Measurements from ENCODE around the gene RHAG.
"Not testable (repeated sequence)": the region's sequence is repeated elsewhere in the genome, so short reads cannot be mapped to it uniquely, and the experiment has no call there.

Gene RHAG

DNA sequence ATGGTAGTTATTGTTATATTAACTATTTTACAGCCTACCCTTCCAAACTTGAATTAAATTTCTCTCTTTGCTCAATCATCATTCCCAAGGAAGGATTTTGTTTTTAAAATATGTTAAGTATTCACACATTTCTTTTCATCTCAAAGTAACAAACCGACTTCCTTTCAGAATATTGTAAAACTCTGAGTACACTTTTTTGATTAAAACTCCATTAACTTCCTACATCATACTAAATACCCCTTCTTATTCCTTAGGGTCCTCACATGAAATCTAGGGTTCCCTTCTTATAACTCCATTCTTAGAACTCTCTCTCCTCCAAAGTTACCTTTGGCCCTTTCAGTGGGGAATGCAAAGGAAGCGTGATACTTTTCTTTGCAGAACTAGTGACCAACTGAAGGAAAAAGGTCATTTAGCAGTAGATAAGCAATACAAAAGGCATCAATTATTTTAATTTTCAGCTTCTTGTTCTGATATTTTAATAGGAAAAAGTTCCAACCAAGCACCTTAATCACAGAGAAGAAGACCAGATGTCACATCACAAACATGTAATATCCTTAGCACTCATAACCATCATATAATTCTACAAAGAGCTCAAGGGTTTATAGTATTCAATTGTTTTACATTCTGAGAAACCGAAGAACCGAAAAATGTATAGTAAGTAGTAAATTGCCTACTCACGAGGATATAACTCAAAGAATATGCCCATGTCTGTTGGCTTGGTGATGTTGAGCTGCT is 494 bp downstream of the RHAG start:
- no peak for DNase-seq (ENCODE audit: extremely low read depth in 1 of 2, low read depth in 1 of 2)

DNA sequence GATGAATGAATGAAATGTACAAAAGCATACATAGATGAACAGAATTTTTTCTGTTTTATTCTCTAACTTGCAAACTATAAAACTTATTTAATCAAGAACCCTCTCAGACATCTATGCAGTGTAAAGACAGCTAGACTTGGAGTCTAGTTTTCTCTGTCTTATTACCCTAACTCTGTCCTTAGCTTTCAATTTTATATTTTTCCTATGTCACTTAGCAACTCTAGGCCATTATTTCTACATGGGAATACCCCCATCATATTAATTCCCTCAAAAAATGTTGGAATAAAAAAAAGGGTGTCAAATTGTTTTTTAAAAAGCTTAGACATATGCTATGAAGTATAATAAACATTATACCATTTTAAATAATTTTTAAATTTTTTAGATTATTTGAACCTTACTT is 1.2 kb downstream of the RHAG start:
- DNase-seq (ENCODE audit: extremely low read depth in 1 of 2, low read depth in 1 of 2) = no peak

DNA sequence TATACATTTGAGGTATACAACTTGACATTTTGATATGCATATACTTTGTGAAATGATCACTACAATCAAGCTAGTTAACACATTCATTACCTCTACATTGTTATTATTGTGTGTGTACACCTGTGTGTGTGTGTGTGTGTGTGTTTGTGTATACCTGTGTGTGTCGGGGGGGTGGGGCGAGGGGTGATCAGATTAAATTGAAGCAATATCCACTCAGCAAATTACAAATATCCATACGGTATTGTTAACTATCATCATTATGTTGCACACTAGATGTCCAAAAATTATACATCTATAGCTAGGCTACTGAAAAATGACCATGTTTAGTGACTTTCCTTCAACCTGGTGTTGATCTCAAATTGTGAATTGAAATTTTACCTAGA is 1.8 kb downstream of the RHAG start:
- no peak for DNase-seq (ENCODE audit: extremely low read depth in 1 of 2, low read depth in 1 of 2)

DNA sequence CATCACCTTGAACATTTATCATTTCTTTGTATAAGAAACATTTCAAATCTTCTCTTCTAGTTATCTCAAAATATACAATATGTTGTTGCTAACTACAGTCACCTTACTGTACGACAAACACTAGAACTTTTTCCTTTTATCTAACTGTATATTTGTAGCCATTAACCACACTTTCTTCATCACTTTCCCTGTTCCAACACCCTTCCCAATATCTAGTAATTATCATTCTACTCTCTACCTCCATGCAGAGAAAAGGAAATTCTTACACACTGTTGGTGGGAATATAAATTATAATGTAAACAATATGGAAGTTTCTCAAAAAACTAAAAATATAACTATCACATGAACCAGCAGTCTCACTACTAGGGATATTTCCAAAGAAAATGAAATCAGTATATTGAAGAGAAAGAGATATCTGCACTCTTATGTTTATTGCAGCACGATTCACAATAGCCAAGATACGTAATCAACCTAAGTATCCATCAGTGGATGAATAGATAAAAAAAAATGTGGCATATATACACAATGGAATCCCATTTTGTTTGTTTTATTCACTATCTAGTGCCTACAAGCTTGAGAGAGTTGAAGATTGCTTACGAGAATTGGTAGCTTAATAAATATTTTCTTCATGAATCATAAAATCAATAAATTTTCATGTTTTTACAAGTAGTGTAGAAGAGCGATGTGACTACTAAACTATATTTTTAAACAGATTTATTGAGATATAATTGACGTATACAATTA is 2.4 kb downstream of the RHAG start:
- no peak for DNase-seq (ENCODE audit: extremely low read depth in 1 of 2, low read depth in 1 of 2)

DNA sequence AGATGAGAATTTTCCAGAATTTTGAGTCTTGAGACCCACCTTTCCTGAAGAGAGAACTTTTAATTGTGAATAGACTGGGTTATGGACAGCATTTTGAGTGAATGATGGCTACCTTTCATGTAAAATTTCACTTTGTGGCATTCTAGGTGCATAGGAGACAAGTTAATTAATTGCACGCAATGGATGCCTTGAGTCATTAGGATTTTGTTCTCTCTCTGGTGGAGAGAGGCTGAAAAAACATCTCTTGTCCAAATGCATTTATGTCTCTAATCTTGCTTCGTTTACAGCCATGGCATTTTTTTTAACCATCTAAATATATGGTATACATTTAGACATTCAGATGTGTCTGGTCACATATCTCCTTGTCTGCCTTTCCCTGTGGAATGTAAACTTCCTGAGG is 3.1 kb downstream of the RHAG start:
- no peak for DNase-seq (ENCODE audit: extremely low read depth in 1 of 2, low read depth in 1 of 2)

DNA sequence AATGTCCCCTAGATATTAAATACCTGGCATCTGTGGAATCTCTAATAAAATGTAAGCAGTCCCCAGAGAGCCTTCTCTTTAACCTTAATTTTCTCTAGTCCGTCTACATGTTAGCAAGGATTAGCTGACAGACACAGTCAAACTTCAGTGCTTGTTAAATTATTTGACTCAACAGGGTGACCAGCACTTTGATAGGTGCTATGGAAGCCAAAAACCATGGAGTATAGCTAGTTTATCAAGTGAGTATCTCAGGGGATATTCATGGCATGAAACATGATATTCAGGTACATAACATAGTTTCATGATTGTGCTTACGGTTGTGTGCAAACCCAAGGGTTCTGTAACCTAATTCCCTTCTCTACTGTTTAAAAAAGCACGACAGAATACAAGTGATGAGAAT is 3.9 kb downstream of the RHAG start:
- no peak for DNase-seq (ENCODE audit: extremely low read depth in 1 of 2, low read depth in 1 of 2)

DNA sequence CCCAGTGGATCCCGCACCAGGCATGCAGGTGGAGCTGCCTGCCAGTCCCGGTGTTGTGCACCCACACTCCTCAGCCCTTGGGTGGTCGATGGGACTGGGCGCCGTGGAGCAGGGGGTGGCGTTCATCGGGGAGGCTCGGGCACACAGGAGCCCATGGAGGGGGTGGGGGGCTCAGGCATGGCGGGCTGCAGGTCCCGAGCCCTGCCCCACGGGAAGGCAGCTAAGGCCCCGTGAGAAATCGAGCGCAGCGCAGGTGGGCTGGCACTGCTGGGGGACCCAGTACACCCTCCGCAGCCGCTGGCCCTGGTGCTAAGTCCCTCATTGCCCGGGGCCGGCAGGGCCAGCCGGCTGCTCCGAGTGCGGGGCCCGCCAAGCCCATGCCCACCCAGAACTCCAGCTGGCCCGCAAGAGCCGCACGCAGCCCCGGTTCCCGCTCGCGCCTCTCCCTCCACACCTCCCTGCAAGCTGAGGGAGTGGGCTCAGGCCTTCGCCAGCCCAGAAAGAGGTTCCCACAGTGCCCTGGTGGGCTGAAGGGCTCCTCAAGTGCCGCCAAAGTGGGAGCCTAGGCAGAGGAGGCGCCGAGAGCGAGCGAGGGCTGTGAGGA is 7.1 kb downstream of the RHAG start:
- not testable (repeated sequence) for DNase-seq (ENCODE audit: extremely low read depth in 1 of 2, low read depth in 1 of 2)

DNA sequence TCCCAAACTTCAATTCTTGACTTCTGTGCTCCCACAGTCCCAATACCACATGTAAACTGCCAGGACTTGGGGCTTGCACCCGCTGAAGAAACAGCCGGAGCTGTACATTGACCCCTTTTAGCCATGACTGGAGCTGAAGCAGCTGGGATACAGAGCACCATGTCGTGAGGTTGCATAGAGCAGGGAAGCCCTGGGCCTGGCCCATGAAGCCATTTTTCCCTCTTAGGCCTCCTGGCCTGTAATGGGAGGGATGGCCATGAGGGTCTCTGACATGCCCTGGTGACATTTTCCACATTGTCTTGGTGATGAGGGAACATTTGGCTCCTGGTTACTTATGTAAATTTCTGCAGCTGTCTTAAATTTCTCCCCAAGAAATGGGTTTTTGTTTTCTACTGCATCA is 9.8 kb downstream of the RHAG start:
- no peak for DNase-seq (ENCODE audit: extremely low read depth in 1 of 2, low read depth in 1 of 2)

DNA sequence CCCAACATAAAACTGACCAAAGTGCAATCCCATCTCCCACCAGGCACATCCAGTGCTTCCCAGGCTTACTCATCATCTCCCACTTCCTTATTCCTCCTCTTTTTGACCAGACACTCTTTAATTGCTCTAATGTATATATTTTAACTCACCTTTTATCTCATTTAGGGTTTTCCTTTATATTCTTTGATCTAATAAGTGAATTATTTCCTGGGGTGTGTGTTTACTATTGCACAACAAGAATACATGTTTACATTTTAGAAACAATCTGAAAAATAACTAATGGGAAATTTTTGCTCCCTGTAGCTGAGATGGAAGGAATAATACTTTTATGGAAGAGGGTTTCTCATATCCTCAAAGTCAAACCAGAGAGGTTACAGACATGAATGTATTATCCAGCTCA is 18.4 kb downstream of the RHAG start:
- no peak for DNase-seq (ENCODE audit: extremely low read depth in 1 of 2, low read depth in 1 of 2)

DNA sequence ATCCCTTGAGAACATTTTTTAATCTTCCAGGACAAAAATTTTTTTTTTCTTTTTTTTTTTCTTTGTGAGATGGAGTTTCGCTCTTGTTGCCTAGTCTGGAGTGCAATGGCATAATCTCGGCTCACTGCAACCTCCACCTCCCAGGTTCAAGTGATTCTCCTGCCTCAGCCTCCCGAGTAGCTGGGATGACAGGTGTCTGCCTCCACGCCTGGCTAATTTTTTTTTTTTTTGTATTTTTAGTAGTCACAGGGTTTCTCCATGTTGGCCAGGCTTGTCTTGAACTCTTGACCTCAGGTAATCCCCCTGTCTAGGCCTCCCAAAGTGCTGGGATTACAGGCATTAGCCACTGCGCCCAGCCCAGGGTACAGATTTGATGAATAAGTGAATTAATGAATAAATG is 22.5 kb downstream of the RHAG start:
- not testable (repeated sequence) for DNase-seq (ENCODE audit: extremely low read depth in 1 of 2, low read depth in 1 of 2)

DNA sequence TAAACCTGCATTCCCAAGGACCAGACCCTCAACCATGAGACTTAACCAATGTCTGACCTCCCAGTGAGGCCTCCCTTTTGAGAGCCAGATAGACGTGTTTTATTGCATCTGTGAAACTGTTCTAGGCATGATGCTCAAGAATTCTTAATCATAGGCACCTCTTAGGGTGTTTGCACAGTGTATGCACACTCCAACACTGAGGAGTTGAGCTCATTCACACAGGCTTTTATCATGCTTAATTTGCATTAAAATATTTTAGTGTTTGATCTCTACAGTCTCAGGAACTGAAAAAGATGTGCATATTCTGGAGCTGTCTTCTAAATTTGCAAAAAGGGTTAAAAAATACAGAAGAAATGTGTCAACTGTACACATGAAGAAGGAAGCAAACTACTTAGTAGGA is 27.4 kb downstream of the RHAG start:
- DNase-seq (ENCODE audit: extremely low read depth in 1 of 2, low read depth in 1 of 2) = no peak

DNA sequence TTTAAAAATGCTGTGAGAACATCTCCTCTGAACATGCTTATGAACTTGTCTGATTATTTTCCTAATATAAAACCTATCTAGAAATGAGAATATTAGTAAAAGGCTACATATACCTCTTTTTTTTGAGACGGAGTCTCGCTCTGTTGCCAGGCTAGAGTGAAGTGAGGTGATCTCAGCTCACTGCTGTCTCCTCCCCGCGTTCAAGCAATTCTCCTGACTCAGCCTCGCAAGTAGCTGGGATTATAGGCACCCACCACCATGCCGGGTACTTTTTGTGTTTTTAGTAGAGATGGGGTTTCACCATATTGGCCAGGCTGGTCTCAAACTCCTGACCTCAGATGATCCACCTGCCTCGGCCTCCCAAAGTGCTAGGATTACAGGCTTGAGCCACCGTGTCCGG is 28.4 kb downstream of the RHAG start:
- DNase-seq (ENCODE audit: extremely low read depth in 1 of 2, low read depth in 1 of 2) = not testable (repeated sequence)

DNA sequence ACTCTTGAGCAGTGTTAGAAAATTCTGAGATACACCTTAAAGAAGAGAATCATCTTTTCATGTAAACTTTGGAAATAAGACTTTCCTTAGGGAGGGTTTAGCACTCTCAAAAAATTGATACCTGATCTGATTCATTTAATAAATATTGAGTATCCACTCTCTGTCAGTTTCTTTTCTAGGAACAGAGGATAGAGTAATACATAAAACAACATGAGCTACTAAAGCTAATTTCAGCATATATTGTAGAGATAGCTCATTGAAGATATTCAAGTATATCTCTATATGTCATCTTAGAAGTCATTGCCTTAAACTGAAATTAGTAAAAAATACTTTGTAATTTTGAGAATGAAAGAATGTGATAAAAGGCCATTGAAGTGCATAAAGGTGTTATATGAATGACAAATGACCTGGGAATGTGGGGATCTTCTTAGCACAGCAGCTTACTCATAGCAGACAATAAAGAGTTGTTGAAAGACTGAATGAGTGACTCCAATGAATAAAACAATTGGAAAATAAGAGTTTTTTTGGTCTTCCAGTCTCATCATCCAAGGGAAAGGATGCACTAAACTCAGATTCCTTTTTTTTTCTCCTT is 29.2 kb downstream of the RHAG start:
- no peak for DNase-seq (ENCODE audit: extremely low read depth in 1 of 2, low read depth in 1 of 2)

DNA sequence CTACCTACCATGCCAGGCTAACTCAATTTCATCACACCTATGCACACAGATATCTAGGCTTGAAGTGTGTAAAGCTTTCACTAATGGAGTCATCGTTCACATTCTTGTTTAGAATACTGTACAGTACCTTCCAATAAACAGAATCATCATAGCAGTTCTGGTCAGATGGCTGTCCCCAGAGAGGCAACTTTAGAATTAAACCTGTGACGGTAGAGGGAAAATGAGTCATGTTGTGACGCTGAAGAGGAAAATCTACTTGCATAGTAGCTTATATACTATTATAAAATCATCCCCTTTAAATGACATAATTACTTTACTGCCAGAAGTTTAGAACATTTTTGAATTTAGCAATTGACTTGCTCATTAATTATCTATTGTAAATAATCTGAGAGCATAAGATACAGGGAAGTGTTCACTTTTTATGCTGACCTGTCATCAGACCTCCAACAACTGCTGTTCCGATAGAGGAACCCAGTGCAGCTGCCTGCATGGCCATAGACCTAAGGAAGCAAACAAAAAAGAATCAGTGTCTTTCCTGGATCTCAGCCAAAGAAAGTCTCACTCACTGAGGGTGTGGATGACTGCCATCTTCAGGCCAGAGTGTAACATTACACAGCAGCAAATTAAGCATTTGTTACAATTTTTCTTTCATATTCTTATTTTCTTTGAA is 29.8 kb downstream of the RHAG start:
- no peak for DNase-seq (ENCODE audit: extremely low read depth in 1 of 2, low read depth in 1 of 2)

DNA sequence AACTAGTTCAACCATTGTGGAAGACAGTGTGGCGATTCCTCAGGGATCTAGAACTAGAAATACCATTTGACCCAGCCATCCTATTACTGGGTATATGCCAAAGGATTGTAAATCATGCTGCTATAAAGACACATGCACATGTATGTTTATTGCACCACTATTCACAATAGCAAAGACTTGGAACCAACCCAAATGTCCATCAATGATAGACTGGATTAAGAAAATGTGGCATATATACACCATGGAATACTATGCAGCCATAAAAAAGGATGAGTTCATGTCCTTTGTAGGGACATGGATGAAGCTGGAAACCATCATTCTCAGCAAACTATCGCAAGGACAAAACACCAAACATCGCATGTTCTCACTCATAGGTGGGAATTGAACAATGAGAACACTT is 32.6 kb downstream of the RHAG start:
- not testable (repeated sequence) for DNase-seq (ENCODE audit: extremely low read depth in 1 of 2, low read depth in 1 of 2)

DNA sequence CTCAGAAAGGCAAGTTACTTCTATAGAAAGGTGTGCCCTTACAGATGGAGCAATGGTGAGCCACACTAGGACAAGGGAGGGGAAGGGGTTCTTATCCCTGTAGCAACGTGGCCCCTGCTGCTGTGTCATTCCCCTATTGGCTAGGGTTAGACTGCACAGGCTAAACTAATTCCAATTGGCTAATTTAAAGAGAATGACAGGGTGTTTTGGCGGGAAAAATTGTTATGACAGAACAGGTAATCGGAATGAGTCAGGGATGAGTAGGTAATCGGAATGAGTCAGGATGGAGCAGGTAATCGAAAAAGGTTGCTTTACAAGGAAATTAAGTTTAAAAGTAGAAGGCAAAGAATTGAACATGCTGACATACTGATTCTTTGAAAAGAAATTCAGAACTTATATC is 49.4 kb downstream of the RHAG start:
- not testable (repeated sequence) for DNase-seq (ENCODE audit: extremely low read depth in 1 of 2, low read depth in 1 of 2)

DNA sequence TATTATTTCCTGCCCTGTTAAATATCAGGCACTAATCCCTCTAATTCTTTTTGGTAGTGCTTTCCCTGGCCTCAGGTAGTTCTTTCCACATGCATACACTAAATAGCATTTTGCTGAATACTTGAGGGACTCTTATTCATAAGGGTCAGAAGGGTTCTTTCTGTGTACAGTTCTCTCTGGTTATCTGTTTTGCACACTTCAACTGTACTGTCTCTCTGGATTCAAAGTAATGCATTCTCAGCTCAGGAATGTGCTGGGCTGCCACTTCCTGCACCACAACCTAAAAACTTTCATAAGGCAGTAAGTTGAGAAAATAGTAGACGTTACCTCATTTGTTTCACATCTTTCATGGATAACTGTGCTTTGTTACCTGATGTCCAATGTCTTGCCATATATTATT is 54.1 kb downstream of the RHAG start:
- no peak for DNase-seq (ENCODE audit: extremely low read depth in 1 of 2, low read depth in 1 of 2)

DNA sequence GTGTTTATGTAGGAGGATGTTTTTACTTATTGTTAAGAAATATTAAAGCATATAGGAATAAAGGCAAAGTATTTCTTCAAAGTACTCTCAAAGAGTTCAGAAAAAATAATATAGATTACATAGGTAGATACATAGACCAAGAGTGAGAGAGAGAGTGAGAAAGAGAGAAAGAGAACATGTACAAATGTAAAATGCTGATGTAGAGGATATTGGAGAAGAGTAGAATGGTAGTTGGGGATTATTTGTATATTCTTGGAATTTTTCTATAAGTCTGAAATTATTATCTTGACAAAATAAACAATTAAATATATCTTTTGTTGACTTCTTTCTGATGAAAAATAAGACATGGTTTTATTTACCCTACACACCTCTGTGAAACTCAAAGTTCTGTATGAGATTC is 57.0 kb downstream of the RHAG start:
- DNase-seq (ENCODE audit: extremely low read depth in 1 of 2, low read depth in 1 of 2) = no peak

DNA sequence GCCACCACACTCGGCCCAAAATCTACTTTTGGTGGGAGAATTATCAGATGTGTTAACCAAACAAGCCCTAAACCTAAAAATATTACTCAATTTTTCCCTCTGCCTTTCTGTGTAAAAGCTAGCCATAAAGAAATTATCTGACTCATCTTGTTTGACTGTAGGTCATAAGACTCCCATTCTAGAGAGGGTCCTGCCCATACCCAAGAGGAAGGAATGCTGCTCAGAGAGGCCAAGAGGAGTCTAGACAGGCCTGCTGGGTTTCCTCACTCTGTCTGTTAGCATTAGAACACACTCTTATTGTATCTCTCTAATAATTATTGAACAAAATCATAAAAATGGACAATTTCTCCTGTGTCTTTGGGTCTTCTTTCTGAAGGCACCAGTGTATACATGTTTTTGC is 60.0 kb downstream of the RHAG start:
- DNase-seq (ENCODE audit: extremely low read depth in 1 of 2, low read depth in 1 of 2) = no peak

DNA sequence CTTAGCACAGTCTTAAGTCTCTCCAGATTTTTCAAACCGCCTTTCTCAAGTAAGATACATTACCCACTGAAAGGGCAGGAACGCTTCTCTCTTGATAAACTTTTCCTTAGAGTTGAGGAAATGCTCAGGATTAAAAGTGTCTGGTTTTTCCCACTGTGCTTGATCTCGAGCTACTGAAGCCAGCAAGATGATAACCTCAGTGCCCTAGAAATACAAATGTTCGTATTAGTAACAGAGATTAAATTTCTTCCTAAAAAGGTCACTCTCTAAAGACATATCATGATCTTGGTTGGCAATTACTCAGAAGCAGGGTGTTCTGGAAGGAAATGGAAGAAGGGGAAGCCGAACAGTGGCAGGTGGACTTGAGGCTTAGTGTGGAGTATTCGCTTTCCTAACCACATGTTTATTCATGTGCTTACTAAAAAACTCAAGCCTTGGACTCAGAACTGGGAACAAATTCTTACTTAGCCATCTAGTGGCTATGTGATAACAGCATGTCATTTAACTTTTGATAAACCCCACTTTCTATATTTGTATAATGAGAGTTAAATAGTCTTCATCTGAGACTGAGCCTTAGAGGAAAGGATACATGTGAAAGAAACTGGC is 66.1 kb downstream of the RHAG start:
- no peak for DNase-seq (ENCODE audit: extremely low read depth in 1 of 2, low read depth in 1 of 2)

DNA sequence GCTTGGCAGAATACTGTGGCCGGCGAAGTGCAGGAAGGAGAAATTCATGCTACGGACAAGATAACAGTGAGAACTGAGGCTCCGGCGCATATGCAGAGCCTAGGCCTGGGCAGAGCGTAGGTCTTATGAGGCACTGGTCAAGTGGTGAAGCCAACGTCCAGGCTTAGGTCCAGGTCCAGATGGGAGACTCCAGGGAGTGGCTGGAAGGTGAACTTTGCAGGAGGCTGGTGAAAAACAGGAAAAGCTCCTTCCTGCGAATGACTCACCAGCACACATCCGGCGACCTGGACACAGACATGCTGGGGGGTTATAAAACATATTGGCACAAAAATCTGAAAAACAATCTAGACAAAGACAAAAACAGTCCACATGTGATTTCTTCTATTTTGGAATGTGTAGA is 70.8 kb downstream of the RHAG start:
- no peak for DNase-seq (ENCODE audit: extremely low read depth in 1 of 2, low read depth in 1 of 2)

Data from stimulated activated CD8-positive, alpha-beta memory T cell treated with anti-CD3 and anti-CD28 coated beads, Interleukin-7, amount 100 ng/mL, for 48 hours (primary cell).